Karpas-422 (cell line): ENCODE measurements around the gene C1QTNF5. TPM values are rescaled to one million over a fixed set of nuclear protein-coding genes. Genes with fewer than 3 reads are reported as not detected.
"Not testable (repeated sequence)": the region's sequence is repeated elsewhere in the genome, so short reads cannot be mapped to it uniquely, and the experiment has no call there.

Experiments used
- DNase-seq: peaks from one replicate; pipeline ENCODE4 v3.0.0-alpha.2; 2015
- H2AFZ ChIP-seq: fragments of 200-600 bp; sonication (generic); 2 replicates; pipeline ENCODE4 v1.6.1; 2014; ENCODE audit warnings: antibody characterized with exemption, low read length, mixed read lengths
- H3K27ac ChIP-seq: fragments of 200-600 bp; sonication (generic); 2 replicates; pipeline ENCODE4 v1.5.1; 2014; ENCODE audit warnings: mild to moderate bottlenecking, low read length, moderate library complexity
- H3K27me3 ChIP-seq: fragments of 200-600 bp; sonication (generic); 2 replicates; pipeline ENCODE4 v1.6.1; 2014; ENCODE audit warnings: low read length, mixed read lengths
- H3K36me3 ChIP-seq: fragments of 200-600 bp; sonication (generic); 2 replicates; pipeline ENCODE4 v1.6.1; 2014; ENCODE audit warnings: low read length, mixed read lengths; ENCODE audit not compliant: insufficient read depth
- H3K4me1 ChIP-seq: fragments of 200-600 bp; sonication (generic); 2 replicates; pipeline ENCODE4 v1.6.1; 2014; ENCODE audit warnings: mild to moderate bottlenecking, low read length, mixed read lengths
- H3K4me2 ChIP-seq: fragments of 200-600 bp; sonication (generic); 2 replicates; pipeline ENCODE4 v1.6.1; 2014; ENCODE audit warnings: low read length, low read depth, mild to moderate bottlenecking; ENCODE audit not compliant: poor library complexity, severe bottlenecking
- H3K4me3 ChIP-seq: fragments of 200-600 bp; sonication (generic); 2 replicates; pipeline ENCODE4 v1.5.1; 2014; ENCODE audit warnings: mild to moderate bottlenecking, antibody characterized with exemption, low read length, mixed read lengths
- H3K79me2 ChIP-seq: fragments of 200-600 bp; sonication (generic); 2 replicates; pipeline ENCODE4 v1.6.1; 2014; ENCODE audit warnings: mild to moderate bottlenecking, low read length, mixed read lengths
- H3K9ac ChIP-seq: fragments of 200-600 bp; sonication (generic); 2 replicates; pipeline ENCODE4 v1.6.0; 2014; ENCODE audit warnings: low read length
- H3K9me2 ChIP-seq: fragments of 200-600 bp; sonication (generic), shearing (Covaris generic); replicated peaks from 2 replicates; pipeline ENCODE4 v1.6.0; 2014; ENCODE audit warnings: mild to moderate bottlenecking, low read length, moderate library complexity; ENCODE audit not compliant: insufficient read depth
- H3K9me3 ChIP-seq: fragments of 300-700, 200-600 bp; sonication (generic); 2 replicates; pipeline ENCODE4 v1.6.1; 2014; ENCODE audit warnings: low read length, mixed read lengths
- H4K20me1 ChIP-seq: fragments of 200-600 bp; sonication (generic); 2 replicates; pipeline ENCODE4 v1.6.1; 2014; ENCODE audit warnings: mild to moderate bottlenecking, antibody characterized with exemption, low read length, low read depth; ENCODE audit not compliant: insufficient read depth
- total RNA-seq: library from RNA; depleted of rRNA; stranded (reverse); fragments of >200 nt; shearing (Covaris generic); gene quantifications from 2 replicates; pipeline ENCODE4 v1.2.3, GENCODE V29; 2014; ENCODE audit warnings: low replicate concordance; rRNA removed

The C1QTNF5 gene, protein sequence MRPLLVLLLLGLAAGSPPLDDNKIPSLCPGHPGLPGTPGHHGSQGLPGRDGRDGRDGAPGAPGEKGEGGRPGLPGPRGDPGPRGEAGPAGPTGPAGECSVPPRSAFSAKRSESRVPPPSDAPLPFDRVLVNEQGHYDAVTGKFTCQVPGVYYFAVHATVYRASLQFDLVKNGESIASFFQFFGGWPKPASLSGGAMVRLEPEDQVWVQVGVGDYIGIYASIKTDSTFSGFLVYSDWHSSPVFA
- total RNA-seq, result not detected in 2 replicates

DNA sequence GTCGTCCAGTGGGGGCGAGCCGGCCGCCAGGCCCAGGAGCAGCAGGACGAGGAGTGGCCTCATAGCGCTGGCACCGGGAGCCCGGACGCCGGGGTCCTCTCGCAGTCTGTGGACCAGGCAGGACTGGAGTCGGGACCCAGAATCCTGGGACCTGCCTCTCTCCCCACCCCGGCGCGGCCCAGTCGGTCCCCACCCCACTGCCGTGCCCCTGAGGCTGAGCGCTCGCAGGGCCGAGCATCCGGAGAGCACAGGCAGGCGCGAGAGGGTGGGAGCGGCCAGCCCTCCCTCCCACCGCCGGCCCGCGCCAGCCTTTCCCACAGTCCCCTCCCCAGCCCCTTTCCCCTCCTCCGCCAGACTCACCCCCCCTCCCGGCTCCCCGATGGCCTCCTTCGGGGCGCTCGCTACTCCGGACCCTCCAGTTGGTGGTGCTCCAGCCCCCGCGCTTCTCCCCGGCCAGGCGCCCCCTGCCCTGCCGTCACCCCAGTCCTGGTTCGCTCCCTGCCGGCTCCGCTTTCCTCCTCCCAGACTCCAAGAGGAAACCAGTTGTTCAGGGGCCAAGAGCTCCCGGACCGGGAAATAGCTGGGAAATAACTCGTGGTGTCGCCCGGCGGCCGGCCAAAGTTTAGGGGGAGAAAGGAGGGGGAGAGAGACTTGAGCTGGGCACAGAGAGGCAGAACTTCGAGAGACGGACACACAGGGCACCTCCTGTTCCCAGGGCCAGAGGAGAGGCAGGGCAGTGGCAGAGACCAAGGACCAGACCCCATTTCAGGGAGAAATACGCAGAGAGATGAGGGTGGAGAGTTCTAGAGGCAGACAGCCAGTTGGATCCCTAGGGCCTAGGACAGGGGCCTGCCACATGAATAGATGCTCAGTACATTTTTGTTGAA is at the start of gene C1QTNF5:
C1QTNF5 (minus strand) TSS at position 549 of the 887 bp plus-strand sequence; CDS start at position 63, 486 bp downstream.
- Histone ChIP-seq H4K20me1 (no peaks in the 10 kb centered on the region), H3K4me2 (no peak within 1 kb of the TSS), H3K4me3 (no peak within 1 kb of the TSS), H3K4me1 (peaks cover 10% of the 10 kb centered on the region), H3K9me3 (no peaks in the 10 kb centered on the region), H3K9ac (no peak within 1 kb of the TSS), H3K36me3 (no peaks in the 10 kb centered on the region), H2AFZ (no peak within 1 kb of the TSS), H3K27ac (no peak within 1 kb of the TSS), H3K9me2 (no peaks in the 10 kb centered on the region), H3K79me2 (peaks cover under 1% of the 10 kb centered on the region; the same call in 1 of the 2 replicates), H3K27me3 (no peaks in the 10 kb centered on the region)
- no peak for DNase-seq

DNA sequence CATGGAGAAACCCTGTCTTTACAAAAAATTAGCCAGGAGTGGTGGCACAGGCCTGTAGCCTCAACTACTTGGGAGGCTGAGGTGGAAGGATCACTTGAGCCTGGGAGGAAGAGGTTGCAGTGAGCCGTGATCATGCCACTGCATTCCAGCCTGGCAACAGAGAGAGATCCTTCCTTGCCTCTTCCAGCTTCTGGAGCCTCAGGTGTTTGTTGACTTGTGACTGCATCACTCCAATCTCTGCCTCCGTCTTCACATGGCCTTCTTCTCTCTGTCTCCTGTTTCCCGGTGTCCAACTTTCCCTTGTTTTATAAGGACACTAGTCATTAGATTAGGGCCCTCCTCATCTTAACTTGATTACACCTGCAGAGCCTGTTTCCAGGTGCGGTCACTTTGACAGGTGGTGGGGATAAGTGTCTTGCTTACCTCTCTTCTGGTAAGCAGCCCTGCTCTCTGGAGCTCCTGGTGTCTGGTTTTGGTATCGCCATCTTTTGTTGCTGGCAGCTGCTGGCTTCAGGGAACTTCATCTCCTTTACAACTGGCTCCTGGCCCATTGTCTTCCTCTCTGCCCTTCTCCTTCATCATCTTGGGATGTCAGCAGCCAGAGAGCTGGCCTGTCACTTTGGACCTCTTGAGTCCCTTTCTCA is 49.0 kb upstream of the C1QTNF5 start:
- Histone ChIP-seq H3K9me2 (no peaks in the 10 kb centered on the region), H3K79me2 (no peaks in the 10 kb centered on the region), H2AFZ (no peak overlapping the region), H3K27ac (no peak overlapping the region), H3K9ac (no peak overlapping the region), H3K9me3 (no peaks in the 10 kb centered on the region), H4K20me1 (no peaks in the 10 kb centered on the region), H3K4me2 (no peak overlapping the region), H3K36me3 (no peaks in the 10 kb centered on the region), H3K4me1 (peaks cover 25% of the 10 kb centered on the region), H3K4me3 (no peak overlapping the region), H3K27me3 (no peaks in the 10 kb centered on the region)
- peak; percentile 69 for DNase-seq

DNA sequence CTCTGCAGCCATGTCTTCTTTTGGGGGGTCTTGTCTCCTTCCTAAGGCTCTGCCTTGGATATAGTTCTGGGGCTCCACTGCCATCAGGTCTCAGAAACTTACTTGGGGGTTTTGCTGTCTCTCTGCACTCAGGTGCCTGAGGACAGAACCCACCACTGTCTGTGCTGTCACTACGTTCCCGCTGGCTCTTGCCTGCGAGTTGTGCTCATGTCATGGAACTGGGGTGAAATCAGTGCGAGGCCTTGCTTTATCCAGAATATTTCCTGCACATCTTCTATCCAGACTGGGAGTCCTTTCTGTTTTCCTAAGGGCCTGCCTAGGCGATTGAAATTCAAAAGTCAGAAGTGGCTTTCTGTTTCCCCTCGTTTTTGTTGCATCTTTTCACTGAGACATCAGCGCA is 47.4 kb upstream of the C1QTNF5 start:
- Histone ChIP-seq H3K9me2 (no peaks in the 10 kb centered on the region), H4K20me1 (no peaks in the 10 kb centered on the region), H3K4me3 (no peak overlapping the region), H3K9ac (no peak overlapping the region), H3K9me3 (no peaks in the 10 kb centered on the region), H3K27me3 (no peaks in the 10 kb centered on the region), H3K27ac (no peak overlapping the region), H3K79me2 (no peaks in the 10 kb centered on the region), H3K4me1 (peaks cover 19% of the 10 kb centered on the region), H3K36me3 (no peaks in the 10 kb centered on the region), H2AFZ (no peak overlapping the region), H3K4me2 (no peak overlapping the region)
- DNase-seq, result no peak

DNA sequence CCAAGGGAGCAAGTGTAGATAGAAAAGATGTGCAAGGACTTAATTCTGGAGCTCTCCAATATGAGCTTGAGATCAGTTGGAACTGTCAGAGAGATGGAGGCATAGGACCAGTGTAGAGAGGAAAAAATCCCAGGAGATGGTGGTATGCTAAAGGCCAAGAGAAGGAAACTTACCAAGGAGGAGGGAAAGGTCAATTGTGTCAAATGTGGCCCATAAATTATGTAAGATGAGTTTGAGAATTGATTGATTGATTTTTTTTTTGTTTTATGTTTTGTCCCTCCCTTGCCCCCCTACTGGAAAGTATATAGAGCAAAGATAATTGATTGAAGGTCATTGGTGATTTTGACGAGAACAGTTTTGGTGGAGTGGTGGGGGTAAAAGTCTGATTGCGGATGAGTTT is 43.6 kb upstream of the C1QTNF5 start:
- no peak overlapping the region for H3K27ac ChIP-seq
- no peak overlapping the region for H3K9ac ChIP-seq
- peaks cover 28% of the 10 kb centered on the region for H3K4me1 ChIP-seq
- H3K36me3 ChIP-seq, result no peaks in the 10 kb centered on the region
- H3K9me2 ChIP-seq, result no peaks in the 10 kb centered on the region
- H3K4me2 ChIP-seq, result peak overlapping the region; percentile 15
- no peak overlapping the region for H2AFZ ChIP-seq
- no peaks in the 10 kb centered on the region for H3K27me3 ChIP-seq
- H4K20me1 ChIP-seq, result no peaks in the 10 kb centered on the region
- H3K79me2 ChIP-seq, result no peaks in the 10 kb centered on the region
- H3K9me3 ChIP-seq, result no peaks in the 10 kb centered on the region
- H3K4me3 ChIP-seq, result no peak overlapping the region
- DNase-seq, result no peak

DNA sequence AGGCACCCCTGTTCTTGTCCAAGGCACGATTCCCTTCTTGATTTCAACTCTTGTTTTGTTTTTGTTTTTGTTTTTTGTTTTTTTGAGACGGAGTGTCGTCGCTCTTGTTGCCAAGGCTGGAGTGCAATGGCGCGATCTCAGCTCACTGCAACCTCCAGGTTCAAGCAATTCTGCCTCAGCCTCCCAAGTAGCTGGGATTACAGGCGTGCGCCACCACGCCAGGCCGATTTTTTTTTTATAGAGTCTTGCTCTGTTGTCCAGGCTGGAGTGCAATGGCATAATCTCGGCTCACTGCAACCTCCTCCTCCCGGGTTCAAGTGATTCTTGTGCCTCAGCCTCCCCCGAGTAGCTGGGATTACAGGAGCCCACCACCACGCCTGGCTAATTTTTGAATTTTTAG is 41.8 kb upstream of the C1QTNF5 start:
- DNase-seq, H4K20me1 ChIP-seq, H3K79me2 ChIP-seq, H3K27ac ChIP-seq, H3K9me2 ChIP-seq, H3K27me3 ChIP-seq, H2AFZ ChIP-seq, H3K9ac ChIP-seq, H3K36me3 ChIP-seq, H3K9me3 ChIP-seq: not testable (repeated sequence)
- Histone ChIP-seq H3K4me3 (peak overlapping the region; percentile 59; the same call in 1 of the 2 replicates), H3K4me2 (peak overlapping the region; percentile 79), H3K4me1 (peaks cover 46% of the 10 kb centered on the region)

DNA sequence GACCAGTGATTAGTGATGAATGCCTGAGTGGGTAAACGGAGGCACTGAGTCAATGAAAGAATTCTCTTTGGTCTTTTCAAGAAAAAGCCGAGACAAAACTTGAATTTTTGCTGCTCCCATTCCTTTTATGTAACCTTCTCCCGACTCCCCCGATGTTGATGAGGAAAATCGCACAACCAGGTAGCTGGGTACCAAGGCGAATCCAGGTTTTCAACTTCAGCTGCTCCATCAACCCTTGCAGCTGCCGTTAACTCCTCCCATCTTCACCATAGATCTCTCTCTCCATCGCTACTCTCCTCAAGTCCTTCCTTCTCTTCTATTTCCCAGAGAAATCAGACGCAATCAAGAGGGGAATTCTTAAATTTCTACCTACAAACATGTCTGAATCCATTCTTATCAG is 41.4 kb upstream of the C1QTNF5 start:
- H3K9me3 ChIP-seq, result no peaks in the 10 kb centered on the region
- peak overlapping the region; percentile 79 for H3K4me2 ChIP-seq

DNA sequence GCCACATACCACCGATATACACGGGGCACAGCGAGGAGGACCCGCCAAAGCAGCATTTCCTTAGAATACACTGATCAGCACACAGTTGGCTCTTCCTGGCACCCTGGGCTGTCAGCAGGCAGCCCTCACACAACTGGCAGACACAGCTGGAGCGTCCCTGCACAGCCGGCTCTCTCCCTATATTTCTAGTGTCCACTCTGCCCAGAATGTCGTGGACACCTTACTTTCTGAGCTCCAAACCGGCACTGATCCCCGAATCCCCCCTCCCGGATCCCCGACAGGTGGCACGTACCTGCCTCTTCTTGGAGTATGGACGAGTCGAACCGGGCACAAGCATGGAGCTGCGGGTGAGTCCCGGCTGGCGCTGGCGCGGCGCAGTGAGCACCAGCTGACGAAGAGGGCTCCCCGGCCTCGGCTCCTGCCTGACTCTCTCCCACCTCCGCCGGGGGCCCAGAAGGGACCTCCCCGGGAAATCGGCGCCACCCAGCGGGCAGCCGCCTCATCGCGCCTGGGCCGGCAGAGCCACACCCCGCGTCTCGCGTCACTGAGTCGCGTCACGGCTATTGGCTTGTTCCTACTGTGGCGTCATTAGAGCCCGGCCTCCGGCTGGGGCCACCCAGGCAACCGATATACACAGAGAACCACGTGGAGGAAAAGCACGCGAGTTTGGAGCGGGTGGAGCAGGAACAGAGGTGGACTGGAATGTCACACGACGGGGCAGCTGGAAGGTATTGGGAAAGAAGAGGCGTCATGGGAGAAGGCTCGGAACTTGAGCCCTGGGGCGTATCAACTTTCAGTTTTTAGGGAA is 40.7 kb upstream of the C1QTNF5 start, which contains the start of gene USP2:
USP2 (minus strand) TSS at position 510 of the 808 bp plus-strand sequence. CDS start 8,210 bp downstream, outside the sequence.
- H4K20me1 ChIP-seq, result no peaks in the 10 kb centered on the region
- no peaks in the 10 kb centered on the region for H3K36me3 ChIP-seq
- peak within 1 kb of the TSS; percentile 79 for H3K4me2 ChIP-seq
- DNase-seq, result peak; percentile 95
- H3K4me3 ChIP-seq, result peak within 1 kb of the TSS; percentile 70
- H2AFZ ChIP-seq, result no peak within 1 kb of the TSS
- H3K9me2 ChIP-seq, result no peaks in the 10 kb centered on the region
- H3K79me2 ChIP-seq, result no peaks in the 10 kb centered on the region
- H3K27ac ChIP-seq, result no peak within 1 kb of the TSS
- peaks cover 57% of the 10 kb centered on the region for H3K4me1 ChIP-seq
- peak within 1 kb of the TSS; percentile 72 for H3K9ac ChIP-seq
- H3K27me3 ChIP-seq, result no peaks in the 10 kb centered on the region
- no peaks in the 10 kb centered on the region for H3K9me3 ChIP-seq

More for the DNA sequence above, 41.4 kb upstream of the C1QTNF5 start:
- no peak for DNase-seq
- Histone ChIP-seq H3K36me3 (no peaks in the 10 kb centered on the region), H2AFZ (no peak overlapping the region), H3K27ac (no peak overlapping the region), H3K9ac (peak overlapping the region; percentile 58), H3K27me3 (no peaks in the 10 kb centered on the region), H3K9me2 (no peaks in the 10 kb centered on the region), H3K79me2 (no peaks in the 10 kb centered on the region), H3K4me3 (peak overlapping the region; percentile 59), H4K20me1 (no peaks in the 10 kb centered on the region), H3K4me1 (peaks cover 50% of the 10 kb centered on the region)
